ENCODE measurements around the gene HTR6.

DNA sequence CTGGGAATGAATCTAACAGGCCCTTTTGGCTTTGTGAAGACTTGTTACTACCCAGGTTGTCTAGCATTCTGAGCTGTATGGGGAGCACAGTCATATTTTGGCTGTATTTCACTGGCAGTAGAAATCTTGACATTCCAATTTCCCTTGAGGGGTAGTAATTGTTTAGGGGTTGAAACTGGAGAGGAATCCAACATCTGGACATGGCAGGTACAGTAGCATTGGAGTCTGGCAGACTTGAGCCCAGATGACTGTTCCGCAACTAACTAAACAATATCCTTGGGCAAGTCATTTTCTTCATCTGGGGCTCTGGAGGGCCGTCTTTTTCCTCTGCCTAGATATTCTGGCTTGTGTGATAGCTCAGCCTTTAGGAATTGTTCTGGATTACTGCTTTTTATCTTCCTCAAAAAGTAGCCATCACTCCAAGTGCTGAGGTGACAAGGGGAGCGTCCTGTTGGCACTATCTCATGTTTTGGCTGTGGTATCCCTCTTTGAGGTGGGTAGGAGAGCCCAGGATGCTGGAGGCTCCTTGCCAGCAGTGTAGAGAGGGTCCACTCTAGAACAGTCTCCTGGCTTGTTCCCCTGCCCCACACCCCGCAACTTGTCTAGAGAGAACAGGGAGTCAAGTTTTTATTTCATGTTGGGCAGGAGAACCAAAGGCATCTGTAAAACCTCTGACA, 43.3 kb upstream of the HTR6 start:
- TF ChIP-seq, protein P1, sequence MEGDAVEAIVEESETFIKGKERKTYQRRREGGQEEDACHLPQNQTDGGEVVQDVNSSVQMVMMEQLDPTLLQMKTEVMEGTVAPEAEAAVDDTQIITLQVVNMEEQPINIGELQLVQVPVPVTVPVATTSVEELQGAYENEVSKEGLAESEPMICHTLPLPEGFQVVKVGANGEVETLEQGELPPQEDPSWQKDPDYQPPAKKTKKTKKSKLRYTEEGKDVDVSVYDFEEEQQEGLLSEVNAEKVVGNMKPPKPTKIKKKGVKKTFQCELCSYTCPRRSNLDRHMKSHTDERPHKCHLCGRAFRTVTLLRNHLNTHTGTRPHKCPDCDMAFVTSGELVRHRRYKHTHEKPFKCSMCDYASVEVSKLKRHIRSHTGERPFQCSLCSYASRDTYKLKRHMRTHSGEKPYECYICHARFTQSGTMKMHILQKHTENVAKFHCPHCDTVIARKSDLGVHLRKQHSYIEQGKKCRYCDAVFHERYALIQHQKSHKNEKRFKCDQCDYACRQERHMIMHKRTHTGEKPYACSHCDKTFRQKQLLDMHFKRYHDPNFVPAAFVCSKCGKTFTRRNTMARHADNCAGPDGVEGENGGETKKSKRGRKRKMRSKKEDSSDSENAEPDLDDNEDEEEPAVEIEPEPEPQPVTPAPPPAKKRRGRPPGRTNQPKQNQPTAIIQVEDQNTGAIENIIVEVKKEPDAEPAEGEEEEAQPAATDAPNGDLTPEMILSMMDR (IDR thresholded peaks at IDR 0.05; ENCODE audit: low read length) = no peak
- no peak for TF ChIP-seq EZH2 (optimal IDR thresholded peaks at IDR 0.05; ENCODE audit: low read depth, low read length)
- no peak for TF ChIP-seq EZH2phosphoT487 (IDR thresholded peaks at IDR 0.05; ENCODE audit: low read length)

Data from MM.1S (cell line).